ENCODE results near the gene OR5B17.
"Not testable (repeated sequence)": the region's sequence is repeated elsewhere in the genome, so short reads cannot be mapped to it uniquely, and the experiment has no call there.

The OR5B17 gene

DNA sequence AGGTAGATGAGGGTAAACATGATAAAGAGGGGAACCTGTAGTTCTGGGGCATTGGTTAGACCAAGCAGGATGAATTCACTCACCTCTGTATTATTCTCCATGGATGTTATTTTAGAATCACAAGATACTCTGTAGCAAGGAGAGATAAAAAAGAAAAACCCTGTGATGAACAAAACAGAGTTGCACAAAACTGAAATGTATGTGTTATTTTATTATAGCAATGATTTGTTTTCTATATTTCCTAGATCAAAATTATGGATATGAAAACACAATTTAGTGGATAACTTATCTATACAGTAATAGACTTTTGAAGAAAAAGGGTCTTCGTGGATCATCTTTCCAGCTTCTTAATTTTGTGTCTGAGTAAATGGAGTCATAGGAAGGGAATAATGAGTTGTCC is at the start of gene OR5B17:
TSS of gene OR5B17 (minus strand) at position 101 of the 400 bp plus-strand sequence. CDS start at position 101, 0 bp downstream.
- DNase-seq (ENCODE audit: low read depth): no peak

DNA sequence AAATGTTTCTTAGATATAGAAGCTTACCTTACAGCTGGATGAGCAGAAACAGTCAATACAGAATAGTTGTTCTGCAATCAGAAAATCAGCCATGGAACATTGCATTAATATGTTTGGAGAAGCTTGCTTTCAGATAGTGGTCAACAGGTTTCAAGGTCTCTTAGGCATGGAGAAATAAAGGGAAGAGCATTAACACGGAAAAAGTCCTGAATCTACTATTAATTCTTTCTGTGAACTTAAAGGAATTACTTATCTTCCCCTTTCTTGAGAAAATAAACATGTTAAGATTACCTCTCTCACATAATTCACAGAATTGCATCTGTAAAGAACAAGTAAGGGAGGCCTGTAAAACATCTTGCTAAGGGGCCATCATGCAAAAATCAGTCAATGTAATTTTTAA is 47.9 kb upstream of the OR5B17 start, which contains the start of gene OR5B3:
TSS of gene OR5B3 (minus strand) at position 101 of the 400 bp plus-strand sequence. CDS start 3,465 bp downstream, outside the sequence.
- DNase-seq (ENCODE audit: low read depth): no peak

DNA sequence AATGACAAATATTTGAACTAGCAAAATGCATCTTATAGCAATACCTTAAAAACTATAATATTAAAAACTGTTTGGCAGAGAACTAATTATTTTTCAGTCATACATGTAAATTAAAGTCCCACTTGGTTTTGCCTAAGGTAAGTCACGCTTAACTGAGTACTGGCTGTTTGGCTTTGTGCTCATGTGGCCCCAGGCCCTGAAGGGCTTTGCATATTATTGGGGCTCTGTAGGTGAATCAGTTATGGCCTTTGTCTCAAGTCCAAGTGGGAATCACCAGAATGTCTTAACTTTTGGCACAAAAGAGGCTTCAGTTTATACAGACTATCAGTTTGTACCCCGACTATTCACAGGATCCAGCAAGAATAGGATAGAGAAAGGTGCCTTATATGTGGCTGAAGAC is 40.8 kb upstream of the OR5B17 start:
- DNase-seq (ENCODE audit: low read depth): not testable (repeated sequence)

GRCh38 chr11:58395581-58395980 is 36.7 kb upstream of the OR5B17 start:
- no peak for DNase-seq (ENCODE audit: low read depth)

DNA sequence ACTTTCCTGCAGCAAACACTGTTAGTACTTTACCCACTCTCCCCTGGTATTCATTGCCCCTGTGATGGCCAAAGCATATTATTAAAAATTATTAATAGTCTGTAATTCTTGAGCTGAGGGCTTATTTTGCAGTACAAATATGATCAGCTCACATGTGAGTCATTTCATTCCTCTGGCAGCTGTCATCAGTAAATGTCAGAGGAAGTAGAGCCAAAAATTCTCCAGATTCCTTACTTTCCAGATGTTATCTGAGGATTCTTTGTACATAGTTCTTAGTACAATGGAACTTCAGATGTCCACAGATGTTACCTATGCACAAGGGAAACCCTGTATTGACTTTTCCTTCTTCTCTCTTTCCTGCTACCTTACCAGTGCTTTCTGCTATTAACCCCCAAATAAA is 35.3 kb upstream of the OR5B17 start:
- DNase-seq (ENCODE audit: low read depth): peak; percentile 57

DNA sequence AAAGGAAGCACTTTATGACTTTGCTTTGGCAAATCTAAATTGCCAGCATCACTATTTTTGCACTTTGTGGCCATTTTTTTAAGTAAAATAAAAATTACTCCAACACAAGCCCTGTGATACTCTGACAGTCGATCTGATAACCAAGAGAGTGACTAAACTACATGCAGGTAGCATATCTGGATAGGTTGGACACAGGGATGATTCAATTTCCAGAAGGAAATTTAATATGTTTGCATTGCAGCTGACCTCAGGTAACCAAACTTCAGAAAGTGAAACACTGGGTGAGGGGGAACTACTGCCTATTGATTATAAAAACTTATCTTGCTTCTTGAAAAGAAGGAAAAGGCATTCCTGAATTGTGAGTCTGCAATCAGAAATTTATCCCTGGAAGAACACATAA is 33.9 kb upstream of the OR5B17 start:
- no peak for DNase-seq (ENCODE audit: low read depth)

DNA sequence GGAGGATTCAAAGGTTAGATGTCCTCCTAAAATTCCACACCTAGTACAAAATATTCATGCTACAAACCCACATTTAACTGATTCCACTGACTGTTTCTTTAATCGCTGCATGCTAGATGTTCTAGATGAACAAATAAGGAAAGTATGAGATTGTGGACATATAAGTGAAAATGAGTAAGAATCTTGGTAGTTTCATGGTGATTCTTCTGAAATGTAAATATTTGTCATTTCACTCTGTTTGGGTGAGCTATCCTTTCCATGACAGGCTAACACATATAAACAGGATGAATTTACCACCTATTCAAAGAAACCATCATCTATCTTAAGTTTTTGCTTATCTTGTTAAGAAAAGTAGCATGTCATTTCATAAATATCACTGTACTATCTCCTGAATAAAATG is 33.0 kb upstream of the OR5B17 start:
- no peak for DNase-seq (ENCODE audit: low read depth)

- DNase-seq (ENCODE audit: low read depth): no peak
Measured at GRCh38 chr11:58390551-58391063, 31.7 kb upstream of the OR5B17 start.

DNA sequence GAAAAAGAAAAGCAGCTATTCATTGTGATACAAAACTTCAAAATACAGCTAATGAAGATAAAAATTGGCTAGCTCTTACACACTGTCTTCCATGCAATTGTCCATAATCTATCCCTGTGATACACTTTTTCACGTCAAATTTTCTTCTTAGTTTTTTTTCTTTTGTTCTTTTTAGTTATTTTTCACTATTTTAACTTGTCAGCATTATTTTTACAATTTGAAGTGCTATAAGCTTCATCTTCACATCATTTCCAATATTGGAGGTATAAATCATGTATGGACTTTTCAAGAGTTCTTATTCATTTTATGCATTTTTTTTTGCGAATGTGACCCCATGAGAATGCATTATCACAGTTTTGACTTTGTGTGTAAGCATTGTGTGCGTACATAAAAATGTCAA is 4.1 kb downstream of the OR5B17 start:
- DNase-seq (ENCODE audit: low read depth): no peak

- no peak for DNase-seq (ENCODE audit: low read depth)
Measured at GRCh38 chr11:58345204-58345603, 13.7 kb downstream of the OR5B17 start.

DNA sequence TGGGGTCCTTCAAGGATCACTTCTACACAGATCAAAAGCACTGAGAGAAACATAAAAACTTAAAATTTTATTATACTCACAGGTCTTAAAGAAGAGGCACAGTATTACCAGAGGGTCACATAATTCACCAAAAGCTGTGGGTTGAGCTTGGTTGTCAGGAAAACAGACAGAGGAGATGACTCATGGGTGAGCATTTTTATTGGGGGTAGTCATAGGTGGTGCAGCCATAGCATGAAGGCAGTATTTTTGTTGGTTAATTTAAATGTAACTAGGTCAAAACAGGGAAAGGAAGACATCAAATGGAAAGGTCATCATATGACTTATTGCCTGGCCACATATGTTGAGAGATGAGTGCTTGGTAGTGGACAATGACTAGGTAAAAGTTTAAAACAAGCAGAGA is 24.2 kb downstream of the OR5B17 start:
- peak; percentile 63 for DNase-seq (ENCODE audit: low read depth)

DNA sequence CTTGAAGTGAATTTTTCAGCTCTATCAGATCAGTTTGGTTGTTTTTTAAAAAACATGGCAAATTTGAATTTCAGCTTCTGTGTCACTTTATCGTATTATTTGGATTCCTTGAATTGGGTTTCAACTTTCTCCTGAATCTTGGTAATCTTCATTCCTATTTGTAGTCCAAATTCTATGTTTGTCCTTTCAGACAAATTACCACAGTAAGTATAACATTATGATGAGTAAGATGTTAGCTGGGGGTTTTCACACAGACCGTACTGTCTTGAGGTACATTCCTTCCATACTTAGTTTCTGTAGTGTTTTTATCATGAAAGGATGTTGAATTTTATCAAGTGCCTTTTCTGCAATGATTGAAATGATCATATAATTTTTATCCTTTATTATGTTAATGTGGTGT is 28.0 kb downstream of the OR5B17 start:
- peak; percentile 17 for DNase-seq (ENCODE audit: low read depth)

DNA sequence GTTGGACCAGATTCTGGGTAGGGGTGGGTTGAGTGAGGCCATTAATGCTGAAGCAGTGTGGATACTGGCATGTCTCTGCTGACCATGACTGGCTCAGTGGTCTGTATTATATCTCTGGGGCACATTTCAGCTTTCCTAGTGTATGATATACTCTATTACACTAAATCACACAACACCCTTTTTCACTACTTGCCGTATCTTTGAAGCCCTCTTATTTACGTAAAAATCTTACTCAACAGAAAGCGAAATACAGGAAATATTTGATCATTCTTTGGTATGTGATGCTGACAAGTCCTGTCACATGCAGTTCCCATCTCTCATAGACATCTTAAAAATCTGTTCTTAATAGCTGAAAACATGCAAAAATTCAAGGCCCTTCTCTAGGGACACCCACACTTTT is 40.3 kb downstream of the OR5B17 start:
- DNase-seq (ENCODE audit: low read depth): no peak

GRCh38 chr11:58316142-58316541 is 42.7 kb downstream of the OR5B17 start:
- DNase-seq (ENCODE audit: low read depth): no peak
